Ascending aorta (tissue), 2 donors: ENCODE results near the gene ACSL6. TPM values are rescaled to one million over a fixed set of nuclear protein-coding genes. Genes with fewer than 3 reads are reported as not detected.

Experiments used
- DNase-seq, 2 donors: peaks; one replicate each; pipeline ENCODE4 v3.0.0-alpha.2; 2019; ENCODE audit warnings: low spot score in 2 of 2
- H3K27ac ChIP-seq, 2 donors: fragments of 200-600 bp; sonication (generic); one replicate each; pipeline ENCODE4 v1.5.1; 2016 to 2017; ENCODE audit warnings: mild to moderate bottlenecking in 1 of 2
- H3K27me3 ChIP-seq: fragments of 200-600 bp; sonication (generic); one replicate; pipeline ENCODE4 v1.5.1; 2017
- H3K36me3 ChIP-seq, 2 donors: fragments of 200-600 bp; sonication (generic); one replicate each; pipeline ENCODE4 v1.5.1; 2016
- H3K4me1 ChIP-seq, 2 donors: fragments of 200-600 bp; sonication (generic); one replicate each; pipeline ENCODE4 v1.5.1; 2016 to 2017; ENCODE audit warnings: mild to moderate bottlenecking in 1 of 2
- H3K4me3 ChIP-seq, 2 donors: fragments of 200-600 bp; sonication (generic); one replicate each; pipeline ENCODE4 v1.5.1; 2016 to 2017; ENCODE audit warnings: mild to moderate bottlenecking in 1 of 2
- H3K9me3 ChIP-seq, 2 donors: fragments of 200-600 bp; sonication (generic); one replicate each; pipeline ENCODE4 v1.5.1; 2016
- intact Hi-C: fragments of 100-400 bp; cut with DNase I; formaldehyde crosslinking; loops from one replicate; pipeline ENCODE4 v1.15.1; 2023
- total RNA-seq: library from RNA; depleted of rRNA; stranded (reverse); fragments of >200 nt; gene quantifications from one replicate; pipeline ENCODE4 v1.1.0, GENCODE V29; 2016
- TF ChIP-seq, protein P1 (sequence below), 3 experiments: fragments of 200-600 bp in 2 of 3; fragments of 450-650 bp in 1 of 3; sonication (generic) in 2 of 3; IDR thresholded peaks; one replicate each; pipeline ENCODE4 v1.5.1; 2016 to 2019; ENCODE audit warnings: antibody characterized with exemption in 3 of 3, mild to moderate bottlenecking in 1 of 3, moderate library complexity in 1 of 3

ACSL6 gene
- total RNA-seq, 1 donor from 2014 or later = 7.6 TPM

DNA sequence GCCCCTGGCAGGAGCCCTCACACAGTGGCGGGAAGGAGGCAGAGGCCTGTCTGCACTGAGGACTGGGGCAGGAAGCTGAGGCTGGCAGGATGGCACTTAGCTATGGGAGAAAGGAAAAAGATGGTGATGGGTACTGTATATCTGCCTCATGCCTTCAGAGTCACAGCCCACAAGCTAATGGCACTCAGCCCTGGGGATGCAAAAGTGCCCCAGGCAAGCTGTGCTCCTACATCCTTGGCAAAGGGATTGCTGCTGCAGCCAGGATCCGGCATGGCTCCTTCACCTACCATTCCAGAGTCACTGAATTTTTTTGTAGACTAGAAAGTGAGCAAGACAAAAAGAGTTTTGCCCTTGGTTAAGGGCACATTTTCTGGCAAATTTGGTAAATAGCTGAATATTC lies 8.7 kb downstream of the ACSL6 start:
- Histone ChIP-seq H3K4me1 (peaks cover 0 to 4% of the 10 kb centered on the region in 2 donors), H3K27ac (no peak overlapping the region)
- intact Hi-C loops = loop anchor here (10.0 kb wide), 1 partner anchor 578 kb away; no protein-coding TSS in a partner anchor

DNA sequence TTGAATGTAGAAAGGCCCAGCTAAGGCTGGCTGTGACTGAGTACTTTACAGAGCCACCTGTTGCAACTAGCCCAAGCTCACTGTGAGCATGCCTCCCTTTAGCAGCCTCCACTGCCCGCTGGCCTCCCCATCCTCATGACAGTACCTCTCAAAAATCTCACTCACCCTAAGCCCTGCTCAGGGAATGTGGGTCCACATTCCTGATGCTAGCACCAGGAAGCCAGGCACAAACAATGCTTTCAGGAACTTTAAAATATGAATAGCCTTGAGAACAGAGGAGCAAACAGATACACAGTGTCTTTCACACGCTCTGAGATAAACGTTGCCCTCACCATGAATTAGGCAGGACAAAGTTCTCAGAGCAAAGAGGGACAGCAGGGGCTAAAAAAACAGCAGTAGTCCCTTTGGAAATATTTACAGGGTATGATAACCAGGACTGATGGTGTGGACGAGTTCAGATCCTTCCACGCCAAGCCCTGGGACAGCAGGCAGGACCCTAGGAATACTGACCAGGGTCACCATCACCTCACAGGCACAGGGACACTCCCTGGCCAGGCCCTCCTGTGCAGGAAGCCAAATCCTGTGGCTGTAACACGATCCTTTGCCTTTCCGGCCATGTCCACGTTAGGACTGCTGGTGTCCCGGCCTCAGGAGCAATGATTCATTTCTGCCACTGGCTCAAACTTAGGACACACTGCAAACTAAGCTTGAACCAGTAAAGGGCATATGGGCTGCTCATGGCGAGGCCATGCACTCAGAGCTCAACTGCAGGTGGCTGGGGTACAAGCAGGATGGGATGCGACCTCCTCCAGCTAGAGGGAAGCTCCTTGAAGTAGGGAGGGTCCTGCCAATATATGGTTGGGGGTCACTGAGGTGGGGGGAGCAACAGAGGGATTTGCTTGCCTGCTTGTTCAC lies 9.6 kb downstream of the ACSL6 start:
- no peak overlapping the region for H3K4me3 ChIP-seq
- TF ChIP-seq, protein P1, sequence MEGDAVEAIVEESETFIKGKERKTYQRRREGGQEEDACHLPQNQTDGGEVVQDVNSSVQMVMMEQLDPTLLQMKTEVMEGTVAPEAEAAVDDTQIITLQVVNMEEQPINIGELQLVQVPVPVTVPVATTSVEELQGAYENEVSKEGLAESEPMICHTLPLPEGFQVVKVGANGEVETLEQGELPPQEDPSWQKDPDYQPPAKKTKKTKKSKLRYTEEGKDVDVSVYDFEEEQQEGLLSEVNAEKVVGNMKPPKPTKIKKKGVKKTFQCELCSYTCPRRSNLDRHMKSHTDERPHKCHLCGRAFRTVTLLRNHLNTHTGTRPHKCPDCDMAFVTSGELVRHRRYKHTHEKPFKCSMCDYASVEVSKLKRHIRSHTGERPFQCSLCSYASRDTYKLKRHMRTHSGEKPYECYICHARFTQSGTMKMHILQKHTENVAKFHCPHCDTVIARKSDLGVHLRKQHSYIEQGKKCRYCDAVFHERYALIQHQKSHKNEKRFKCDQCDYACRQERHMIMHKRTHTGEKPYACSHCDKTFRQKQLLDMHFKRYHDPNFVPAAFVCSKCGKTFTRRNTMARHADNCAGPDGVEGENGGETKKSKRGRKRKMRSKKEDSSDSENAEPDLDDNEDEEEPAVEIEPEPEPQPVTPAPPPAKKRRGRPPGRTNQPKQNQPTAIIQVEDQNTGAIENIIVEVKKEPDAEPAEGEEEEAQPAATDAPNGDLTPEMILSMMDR (IDR thresholded peaks at IDR 0.05) = no peak
- peaks cover 0 to 4% of the 10 kb centered on the region in 2 donors for H3K4me1 ChIP-seq
- H3K27me3 ChIP-seq = no peaks in the 10 kb centered on the region
- no peak overlapping the region for H3K27ac ChIP-seq
- DNase-seq = no peak
- no peaks in the 10 kb centered on the region for H3K36me3 ChIP-seq
- H3K9me3 ChIP-seq = no peaks in the 10 kb centered on the region
- intact Hi-C loops = loop anchor here (10.0 kb wide), 1 partner anchor 577 kb away; no protein-coding TSS in a partner anchor

More for the DNA sequence above, 8.7 kb downstream of the ACSL6 start:
- Histone ChIP-seq H3K9me3 (no peaks in the 10 kb centered on the region), H3K36me3 (no peaks in the 10 kb centered on the region), H3K27me3 (no peaks in the 10 kb centered on the region), H3K4me3 (no peak overlapping the region)
- no peak for DNase-seq
- TF ChIP-seq, protein P1 (IDR thresholded peaks at IDR 0.05) = no peak

DNA sequence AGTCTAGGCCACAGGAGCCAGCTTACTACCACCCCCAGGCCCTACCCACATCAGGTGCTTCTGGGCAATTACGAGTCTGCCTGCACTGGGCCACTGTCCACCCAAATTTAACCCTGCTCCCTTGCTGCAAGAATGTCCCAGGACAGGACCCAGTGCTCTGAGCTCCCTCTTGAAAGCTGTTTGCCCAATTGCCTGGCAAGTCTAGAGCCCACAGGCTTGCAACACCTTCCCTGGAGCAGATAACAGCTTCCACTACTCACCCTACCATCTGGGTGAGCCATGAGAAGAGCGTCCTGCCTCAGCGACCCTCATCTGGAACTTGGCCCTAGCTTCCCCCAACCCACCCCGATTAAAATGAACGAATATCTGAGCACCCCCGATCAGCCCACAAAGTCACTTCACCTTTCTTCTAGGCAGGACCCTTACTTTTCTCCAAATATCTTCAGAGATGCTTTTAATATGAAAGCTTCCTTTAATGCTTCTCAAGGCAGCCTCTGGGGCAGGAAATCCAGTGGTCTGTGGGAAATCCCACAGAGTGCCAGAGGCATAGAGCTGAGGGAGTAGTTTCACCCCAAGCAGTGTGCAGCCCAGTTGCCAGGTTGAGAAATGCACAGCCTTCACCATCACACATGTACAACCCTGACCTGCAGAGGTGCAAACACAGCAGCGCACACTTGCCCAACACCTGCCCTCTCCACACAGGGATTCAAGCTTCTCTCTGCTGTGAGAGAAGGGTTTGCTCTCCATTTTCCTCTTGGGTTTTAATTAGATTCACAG lies 10.6 kb downstream of the ACSL6 start:
- no peak for DNase-seq
- Histone ChIP-seq H3K4me1 (peaks cover 0 to 4% of the 10 kb centered on the region in 2 donors), H3K27me3 (no peaks in the 10 kb centered on the region), H3K36me3 (no peaks in the 10 kb centered on the region), H3K4me3 (no peak overlapping the region), H3K27ac (no peak overlapping the region), H3K9me3 (no peaks in the 10 kb centered on the region)
- intact Hi-C loops = loop anchor here (10.0 kb wide), 1 partner anchor 576 kb away; no protein-coding TSS in a partner anchor
- TF ChIP-seq, protein P1 (IDR thresholded peaks at IDR 0.05) = no peak

GRCh38 chr5:132000241-132000490 lies 11.3 kb downstream of the ACSL6 start:
- Histone ChIP-seq H3K4me3 (no peak overlapping the region), H3K4me1 (peaks cover 0 to 4% of the 10 kb centered on the region in 2 donors), H3K36me3 (no peaks in the 10 kb centered on the region), H3K9me3 (no peaks in the 10 kb centered on the region), H3K27me3 (no peaks in the 10 kb centered on the region), H3K27ac (no peak overlapping the region)
- DNase-seq = no peak
- intact Hi-C loops = loop anchor here (10.0 kb wide), 1 partner anchor 575 kb away; no protein-coding TSS in a partner anchor
- TF ChIP-seq, protein P1 (IDR thresholded peaks at IDR 0.05) = no peak

- TF ChIP-seq, protein P1 (IDR thresholded peaks at IDR 0.05) = no peak
- intact Hi-C loops = loop anchor here (10.0 kb wide), 1 partner anchor 575 kb away; no protein-coding TSS in a partner anchor
- DNase-seq = no peak
- H3K27ac ChIP-seq = no peak overlapping the region
- no peak overlapping the region for H3K4me3 ChIP-seq
- no peaks in the 10 kb centered on the region for H3K27me3 ChIP-seq
- H3K9me3 ChIP-seq = no peaks in the 10 kb centered on the region
- no peaks in the 10 kb centered on the region for H3K36me3 ChIP-seq
- H3K4me1 ChIP-seq = peaks cover 0 to 4% of the 10 kb centered on the region in 2 donors
These were observed 11.8 kb downstream of the ACSL6 start for GRCh38 chr5:131999441-132000240.
